ENCODE measurements around the gene ABHD12B. TPM values are rescaled to one million over a fixed set of nuclear protein-coding genes. Genes with fewer than 3 reads are reported as not detected.

Gene ABHD12B
- total and polyA plus RNA-seq, 2 of the 13 experiments (the other 11 are each of a cell fraction or from before 2014, with no cell fraction given): not detected

- TF ChIP-seq POGK (CRISPR knock-in tag; conservative IDR thresholded peaks at IDR 0.05): no peak
- no peak for TF ChIP-seq ZNF766 (CRISPR knock-in tag; IDR thresholded peaks at IDR 0.05; ENCODE audit: borderline replicate concordance)
- TF ChIP-seq ZNF737 (CRISPR knock-in tag; IDR thresholded peaks at IDR 0.05; ENCODE audit: borderline replicate concordance): no peak
- no peak for TF ChIP-seq SOX13 (IDR thresholded peaks at IDR 0.05)
- peak in 1 of 2 experiments; percentile 43; a peak in 1 of 4 replicates for TF ChIP-seq SOX13 (CRISPR knock-in tag; conservative IDR thresholded peaks at IDR 0.05 in 1 of 2, IDR thresholded peaks at IDR 0.05 in 1 of 2)
- no peak for TF ChIP-seq ZSCAN22 (CRISPR knock-in tag; IDR thresholded peaks at IDR 0.05)
- TF ChIP-seq ZSCAN31 (CRISPR knock-in tag; IDR thresholded peaks at IDR 0.05; ENCODE audit: low read depth): no peak
- peak; percentile 58 for TF ChIP-seq NRL (CRISPR knock-in tag; IDR thresholded peaks at IDR 0.05; ENCODE audit: borderline replicate concordance)
- peak; percentile 27; the same call in 1 of the 2 replicates for TF ChIP-seq RFXAP (CRISPR knock-in tag; IDR thresholded peaks at IDR 0.05; ENCODE audit: borderline replicate concordance)
- peak; percentile 26 to 67; a peak in 2 of 4 replicates for TF ChIP-seq POLR2A (IDR thresholded peaks at IDR 0.05; ENCODE audit: insufficient read depth in 1 of 2, low read depth in 2 of 2, low read length in 2 of 2)
- no peak for TF ChIP-seq GPBP1L1 (CRISPR knock-in tag; IDR thresholded peaks at IDR 0.05)
- 0 out of 2 replicates have a peak, but pooled peaks have one; percentile 57 for TF ChIP-seq SAFB2 (CRISPR knock-in tag; IDR thresholded peaks at IDR 0.05; ENCODE audit: borderline replicate concordance, low read depth)
- TF ChIP-seq HNF1B (CRISPR knock-in tag; IDR thresholded peaks at IDR 0.05): peak; percentile 59; the same call in 1 of the 2 replicates
- TF ChIP-seq ZNF142 (CRISPR knock-in tag; IDR thresholded peaks at IDR 0.05): 0 out of 2 replicates have a peak, but pooled peaks have one; percentile 21
- TF ChIP-seq ZBTB7B (CRISPR knock-in tag; IDR thresholded peaks at IDR 0.05): peak; percentile 74; the same call in 1 of the 2 replicates
- TF ChIP-seq CTCF (CRISPR knock-in tag; IDR thresholded peaks at IDR 0.05): no peak
Measured at GRCh38 chr14:50943261-50943942, 71.5 kb downstream of the ABHD12B start (continued).
